Endothelial cell of umbilical vein (primary cell): ENCODE measurements around the gene PIK3C2G. TPM values are rescaled to one million over a fixed set of nuclear protein-coding genes. Genes with fewer than 3 reads are reported as not detected.

Experiments
- BruUV-seq: library from RNA; stranded (reverse); fragments of 400-500 nt; replicated peaks from 2 replicates; lab custom pipeline; 2021; lab: Mats Ljungman, UMichigan
- CTCF ChIA-PET: fragments of 300-600, 350-600 bp; sonication (Branson Sonifier 250); formaldehyde crosslinking; loops from one replicate; lab custom pipeline; 2021; ENCODE audit warnings: antibody characterized with exemption, inconsistent platforms; lab: Charles Lee
- POLR2A ChIA-PET: fragments of 300-600, 350-600 bp; sonication (Branson Sonifier 250); formaldehyde crosslinking; loops from one replicate; lab custom pipeline; 2021; ENCODE audit warnings: antibody characterized with exemption, inconsistent platforms; lab: Charles Lee
- DNase-seq: peaks from one replicate; pipeline ENCODE4 v3.0.0-alpha.2; 2011; ENCODE audit warnings: low read depth, low spot score
- FAIRE-seq: peaks from 2 replicates; lab custom pipeline; 2011; peaks lifted over from hg19 to GRCh38; lab: Jason Lieb, UNC
- H2AFZ ChIP-seq: 2 replicates; pipeline ENCODE4 v1.6.0; 2012; ENCODE audit warnings: low read depth, low read length, control low read depth, inconsistent platforms
- H3K27ac ChIP-seq: 2 replicates; pipeline ENCODE4 v1.5.1; 2011; ENCODE audit warnings: low read depth, mild to moderate bottlenecking, control low read depth, low read length, moderate library complexity; ENCODE audit not compliant: insufficient read depth
- H3K27me3 ChIP-seq, 2 experiments: 2 replicates each; pipeline versions ENCODE4 v1.6.0 to v1.6.1; 2011; ENCODE audit warnings: low read length in 2 of 2, mixed read lengths in 1 of 2; ENCODE audit not compliant: control insufficient read depth in 2 of 2, insufficient read depth in 2 of 2
- H3K36me3 ChIP-seq, 2 experiments: 2 replicates in 1 of 2; 3 replicates in 1 of 2; pipeline ENCODE4 v1.5.1; 2011; ENCODE audit warnings: low read length in 2 of 2, mild to moderate bottlenecking in 1 of 2, moderate library complexity in 1 of 2; ENCODE audit not compliant: control insufficient read depth in 2 of 2, insufficient read depth in 2 of 2; ENCODE audit errors: extremely low read depth in 1 of 2
- H3K4me1 ChIP-seq: 3 replicates; pipeline ENCODE4 v1.5.1; 2011; ENCODE audit warnings: mild to moderate bottlenecking, low read length; ENCODE audit not compliant: control insufficient read depth, insufficient read depth; ENCODE audit errors: extremely low read depth
- H3K4me2 ChIP-seq: 2 replicates; pipeline ENCODE4 v1.6.1; 2011; ENCODE audit warnings: low read length, control low read depth, mixed read lengths; ENCODE audit not compliant: insufficient read depth
- H3K4me3 ChIP-seq, 3 experiments: fragments of 200-600 bp in 1 of 3; sonication (generic), shearing (Covaris generic) in 1 of 3; replicated peaks in 1 of 3; 2 replicates each; pipeline ENCODE4 v1.5.1; 2011 to 2016; ENCODE audit warnings: control low read depth in 3 of 3, low read length in 3 of 3, mild to moderate bottlenecking in 2 of 3, inconsistent platforms in 1 of 3, low read depth in 1 of 3, moderate library complexity in 1 of 3; ENCODE audit not compliant: insufficient read depth in 1 of 3
- H3K79me2 ChIP-seq: 2 replicates; pipeline ENCODE4 v1.6.0; 2012; ENCODE audit warnings: low read length, inconsistent platforms; ENCODE audit not compliant: control insufficient read depth, insufficient read depth
- H3K9ac ChIP-seq: replicated peaks from 2 replicates; pipeline ENCODE3; 2011; ENCODE audit warnings: low read length, control low read depth; ENCODE audit not compliant: insufficient read depth; ENCODE audit errors: extremely low read depth
- H3K9me1 ChIP-seq: replicated peaks from 3 replicates; pipeline ENCODE4 v1.6.0; 2011; ENCODE audit warnings: mild to moderate bottlenecking, low read length; ENCODE audit not compliant: control insufficient read depth, insufficient read depth; ENCODE audit errors: extremely low read depth
- H3K9me3 ChIP-seq: replicated peaks from 2 replicates; pipeline ENCODE4 v1.5.1; 2012; ENCODE audit warnings: low read length, inconsistent platforms; ENCODE audit not compliant: control insufficient read depth, insufficient read depth
- H4K20me1 ChIP-seq: replicated peaks from 2 replicates; pipeline ENCODE3; 2011; ENCODE audit warnings: mild to moderate bottlenecking, low read length; ENCODE audit not compliant: control insufficient read depth, insufficient read depth; ENCODE audit errors: extremely low read depth
- EZH2 ChIP-seq: IDR thresholded peaks from 2 replicates; pipeline ENCODE4 v1.6.1; 2012; ENCODE audit warnings: borderline replicate concordance, low read depth, mild to moderate bottlenecking, moderate library complexity, low read length, inconsistent platforms; ENCODE audit not compliant: severe bottlenecking
- FOS ChIP-seq: IDR thresholded peaks from 2 replicates; pipeline ENCODE4 v1.6.1; 2011; ENCODE audit warnings: mild to moderate bottlenecking, low read length, moderate library complexity, borderline replicate concordance; ENCODE audit not compliant: insufficient read depth
- GATA2 ChIP-seq: IDR thresholded peaks from 2 replicates; pipeline ENCODE4 v1.7.0; 2011; ENCODE audit warnings: low read depth, mild to moderate bottlenecking, moderate library complexity, mixed read lengths, low read length; ENCODE audit not compliant: insufficient read length, insufficient read depth
- JUN ChIP-seq: IDR thresholded peaks from 2 replicates; pipeline ENCODE4 v1.6.1; 2011; ENCODE audit warnings: borderline replicate concordance, low read depth; ENCODE audit not compliant: insufficient read length, insufficient read depth
- MYC ChIP-seq: IDR thresholded peaks from one replicate; pipeline ENCODE4 v1.6.1; 2011; ENCODE audit warnings: mild to moderate bottlenecking, low read depth, low read length
- POLR2A ChIP-seq: IDR thresholded peaks from 2 replicates; pipeline ENCODE4 v1.6.1; 2012; ENCODE audit warnings: low read depth, mild to moderate bottlenecking, control low read depth, low read length
- POLR2AphosphoS5 ChIP-seq: IDR thresholded peaks from 2 replicates; pipeline ENCODE4 v1.6.1; 2012; ENCODE audit warnings: low read depth, mild to moderate bottlenecking, control low read depth, low read length, moderate library complexity; ENCODE audit not compliant: insufficient read depth
- dilution Hi-C: fragments of 300-500 bp; cut with MboI; formaldehyde crosslinking; loops from one replicate; pipeline ENCODE4 v1.15.0; 2019; ENCODE audit warnings: low sequenced_read_pairs; ENCODE audit not compliant: extremely low pct_ligation_motif_present
- intact Hi-C: fragments of 100-400 bp; cut with micrococcal nuclease; formaldehyde crosslinking; loops from one replicate; pipeline ENCODE4 v1.10.0; 2022
- polyA plus RNA-seq, 4 experiments: library from polyadenylated mRNA; depleted of rRNA in 3 of 4; stranded (reverse) in 3 of 4; unstranded in 1 of 4; fragments of >200 nt; gene quantifications; 2 replicates each; pipeline versions ENCODE4 v1.2.1 to v1.2.3, GENCODE V29; 2011 to 2012; ENCODE audit warnings: missing spikeins in 1 of 4
- total RNA-seq: library from RNA; stranded (reverse); gene quantifications from 2 replicates; pipeline ENCODE4 v1.2.3, GENCODE V29; 2021
- TF ChIP-seq, protein P1 (sequence below): IDR thresholded peaks from 2 replicates; pipeline ENCODE4 v1.6.1; 2011; ENCODE audit not compliant: insufficient read depth, insufficient read length
- TF ChIP-seq, protein P2 (sequence below), 2 donors: IDR thresholded peaks; 1 replicate in 1 of 2; 2 replicates in 1 of 2; pipeline ENCODE4 v1.5.1; 2011; ENCODE audit warnings: low read length in 2 of 2, mild to moderate bottlenecking in 2 of 2, moderate library complexity in 2 of 2, control low read depth in 1 of 2, inconsistent platforms in 1 of 2, low read depth in 1 of 2; ENCODE audit not compliant: insufficient read depth in 1 of 2; ENCODE audit errors: extremely low read depth in 1 of 2

Gene PIK3C2G
- total and polyA plus RNA-seq, 2 donors (not counting 3 experiments of a cell fraction or from before 2014, with no cell fraction given) = not detected

DNA sequence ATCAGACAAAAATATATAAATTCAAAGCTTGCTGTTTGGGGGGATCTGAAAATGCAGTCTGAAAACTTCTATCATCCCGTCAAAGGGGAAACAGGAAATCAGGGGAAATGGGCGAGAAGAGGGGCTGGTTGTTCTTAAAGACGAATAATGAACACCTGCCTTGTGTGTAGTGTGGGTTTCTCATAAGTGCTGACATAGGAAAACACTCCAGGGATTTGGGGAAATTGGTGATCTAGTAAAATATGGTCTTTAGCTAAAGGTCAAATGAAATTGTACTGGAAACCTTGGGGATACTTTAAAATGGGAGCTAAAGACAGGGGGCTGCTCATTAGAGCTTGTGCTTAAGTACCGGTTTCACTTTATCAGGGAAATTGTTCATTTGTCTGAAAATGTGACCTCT, 39.6 kb upstream of the PIK3C2G start:
- FAIRE-seq (no peak), DNase-seq (no peak)
- no peaks in the 10 kb centered on the region for H3K27me3 ChIP-seq
- no TSS peak for BruUV-seq
- POLR2A ChIA-PET = no interaction called here
- intact Hi-C loops (no loop called here), dilution Hi-C loops (no loop called here)
- no peak overlapping the region for H3K4me2 ChIP-seq
- H3K9me1 ChIP-seq = no peaks in the 10 kb centered on the region
- CTCF ChIA-PET = interaction anchor here (1.2 to 2.6 kb wide), 2 partner anchors 29 to 99 kb away, joined by 4 to 9 read pairs; no protein-coding TSS in a partner anchor
- H3K27ac ChIP-seq = no peak overlapping the region
- no peak overlapping the region for H2AFZ ChIP-seq
- H4K20me1 ChIP-seq = no peaks in the 10 kb centered on the region
- H3K9ac ChIP-seq = no peak overlapping the region
- no peaks in the 10 kb centered on the region for H3K36me3 ChIP-seq
- TF ChIP-seq EZH2 (no peak), POLR2AphosphoS5 (no peak), GATA2 (no peak), FOS (no peak), POLR2A (no peak), MYC (no peak), JUN (no peak)
- TF ChIP-seq, protein P1, sequence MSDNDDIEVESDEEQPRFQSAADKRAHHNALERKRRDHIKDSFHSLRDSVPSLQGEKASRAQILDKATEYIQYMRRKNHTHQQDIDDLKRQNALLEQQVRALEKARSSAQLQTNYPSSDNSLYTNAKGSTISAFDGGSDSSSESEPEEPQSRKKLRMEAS = no peak
- TF ChIP-seq, protein P2, sequence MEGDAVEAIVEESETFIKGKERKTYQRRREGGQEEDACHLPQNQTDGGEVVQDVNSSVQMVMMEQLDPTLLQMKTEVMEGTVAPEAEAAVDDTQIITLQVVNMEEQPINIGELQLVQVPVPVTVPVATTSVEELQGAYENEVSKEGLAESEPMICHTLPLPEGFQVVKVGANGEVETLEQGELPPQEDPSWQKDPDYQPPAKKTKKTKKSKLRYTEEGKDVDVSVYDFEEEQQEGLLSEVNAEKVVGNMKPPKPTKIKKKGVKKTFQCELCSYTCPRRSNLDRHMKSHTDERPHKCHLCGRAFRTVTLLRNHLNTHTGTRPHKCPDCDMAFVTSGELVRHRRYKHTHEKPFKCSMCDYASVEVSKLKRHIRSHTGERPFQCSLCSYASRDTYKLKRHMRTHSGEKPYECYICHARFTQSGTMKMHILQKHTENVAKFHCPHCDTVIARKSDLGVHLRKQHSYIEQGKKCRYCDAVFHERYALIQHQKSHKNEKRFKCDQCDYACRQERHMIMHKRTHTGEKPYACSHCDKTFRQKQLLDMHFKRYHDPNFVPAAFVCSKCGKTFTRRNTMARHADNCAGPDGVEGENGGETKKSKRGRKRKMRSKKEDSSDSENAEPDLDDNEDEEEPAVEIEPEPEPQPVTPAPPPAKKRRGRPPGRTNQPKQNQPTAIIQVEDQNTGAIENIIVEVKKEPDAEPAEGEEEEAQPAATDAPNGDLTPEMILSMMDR (IDR thresholded peaks at IDR 0.05; ENCODE audit: extremely low read depth in 1 of 2, insufficient read depth in 1 of 2, low read depth in 1 of 2, low read length in 2 of 2) = no peak
- no peaks in the 10 kb centered on the region for H3K4me1 ChIP-seq
- H3K79me2 ChIP-seq = no peaks in the 10 kb centered on the region
- no peak overlapping the region for H3K4me3 ChIP-seq
- H3K9me3 ChIP-seq = no peaks in the 10 kb centered on the region
